NB4 (cell line): Measurements from ENCODE around the gene FUZ.

Experiments
- POLR2A ChIP-seq: IDR thresholded peaks from 2 replicates; pipeline ENCODE4 v1.6.1; 2011; ENCODE audit warnings: mild to moderate bottlenecking; ENCODE audit not compliant: insufficient read length; ENCODE audit errors: extremely low read depth
- TF ChIP-seq, protein P1 (sequence below): IDR thresholded peaks from one replicate; pipeline ENCODE4 v1.5.1; 2012; ENCODE audit warnings: low read depth, low read length
- TF ChIP-seq, protein P2 (sequence below): IDR thresholded peaks from 2 replicates; pipeline ENCODE4 v1.6.1; 2011; ENCODE audit warnings: low read depth, low read length

DNA sequence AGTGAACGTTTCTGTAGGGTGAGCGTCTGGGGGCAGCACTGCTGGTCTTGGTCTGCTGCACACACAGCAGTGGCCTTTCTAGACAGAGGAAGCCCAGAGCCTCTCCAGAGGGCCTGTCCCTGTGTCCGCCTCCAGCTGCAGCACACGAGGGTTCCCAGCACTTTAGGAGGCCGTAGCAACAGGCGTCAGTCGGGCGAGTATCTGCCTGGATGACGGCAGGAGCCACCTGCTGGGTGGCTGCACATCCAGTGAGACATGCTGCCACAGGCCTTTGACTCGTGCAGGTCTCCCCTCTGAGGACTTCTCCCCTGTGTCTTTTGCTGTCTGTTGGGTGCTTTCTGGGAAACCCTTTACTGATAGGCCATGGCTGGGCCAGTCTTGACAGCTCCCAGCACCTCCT is 24.2 kb downstream of the FUZ start:
- TF ChIP-seq, protein P1, sequence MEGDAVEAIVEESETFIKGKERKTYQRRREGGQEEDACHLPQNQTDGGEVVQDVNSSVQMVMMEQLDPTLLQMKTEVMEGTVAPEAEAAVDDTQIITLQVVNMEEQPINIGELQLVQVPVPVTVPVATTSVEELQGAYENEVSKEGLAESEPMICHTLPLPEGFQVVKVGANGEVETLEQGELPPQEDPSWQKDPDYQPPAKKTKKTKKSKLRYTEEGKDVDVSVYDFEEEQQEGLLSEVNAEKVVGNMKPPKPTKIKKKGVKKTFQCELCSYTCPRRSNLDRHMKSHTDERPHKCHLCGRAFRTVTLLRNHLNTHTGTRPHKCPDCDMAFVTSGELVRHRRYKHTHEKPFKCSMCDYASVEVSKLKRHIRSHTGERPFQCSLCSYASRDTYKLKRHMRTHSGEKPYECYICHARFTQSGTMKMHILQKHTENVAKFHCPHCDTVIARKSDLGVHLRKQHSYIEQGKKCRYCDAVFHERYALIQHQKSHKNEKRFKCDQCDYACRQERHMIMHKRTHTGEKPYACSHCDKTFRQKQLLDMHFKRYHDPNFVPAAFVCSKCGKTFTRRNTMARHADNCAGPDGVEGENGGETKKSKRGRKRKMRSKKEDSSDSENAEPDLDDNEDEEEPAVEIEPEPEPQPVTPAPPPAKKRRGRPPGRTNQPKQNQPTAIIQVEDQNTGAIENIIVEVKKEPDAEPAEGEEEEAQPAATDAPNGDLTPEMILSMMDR = no peak
- TF ChIP-seq POLR2A = no peak
- TF ChIP-seq, protein P2, sequence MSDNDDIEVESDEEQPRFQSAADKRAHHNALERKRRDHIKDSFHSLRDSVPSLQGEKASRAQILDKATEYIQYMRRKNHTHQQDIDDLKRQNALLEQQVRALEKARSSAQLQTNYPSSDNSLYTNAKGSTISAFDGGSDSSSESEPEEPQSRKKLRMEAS = no peak
